Measurements from ENCODE around the gene IMP4.
A peak's percentile ranks its signal among the peaks of the same experiment; 100 is the strongest.

Gene IMP4, protein sequence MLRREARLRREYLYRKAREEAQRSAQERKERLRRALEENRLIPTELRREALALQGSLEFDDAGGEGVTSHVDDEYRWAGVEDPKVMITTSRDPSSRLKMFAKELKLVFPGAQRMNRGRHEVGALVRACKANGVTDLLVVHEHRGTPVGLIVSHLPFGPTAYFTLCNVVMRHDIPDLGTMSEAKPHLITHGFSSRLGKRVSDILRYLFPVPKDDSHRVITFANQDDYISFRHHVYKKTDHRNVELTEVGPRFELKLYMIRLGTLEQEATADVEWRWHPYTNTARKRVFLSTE

GRCh38 chr2:130342533-130343275, at the start of gene IMP4:
TSS of gene IMP4 (plus strand) at chr2:130342897. CDS start at chr2:130342933, 36 bp downstream.
- H3K4me3 ChIP-seq (ENCODE audit: low read length): peak within 1 kb of the TSS; percentile 74
- TF ChIP-seq, protein P1, sequence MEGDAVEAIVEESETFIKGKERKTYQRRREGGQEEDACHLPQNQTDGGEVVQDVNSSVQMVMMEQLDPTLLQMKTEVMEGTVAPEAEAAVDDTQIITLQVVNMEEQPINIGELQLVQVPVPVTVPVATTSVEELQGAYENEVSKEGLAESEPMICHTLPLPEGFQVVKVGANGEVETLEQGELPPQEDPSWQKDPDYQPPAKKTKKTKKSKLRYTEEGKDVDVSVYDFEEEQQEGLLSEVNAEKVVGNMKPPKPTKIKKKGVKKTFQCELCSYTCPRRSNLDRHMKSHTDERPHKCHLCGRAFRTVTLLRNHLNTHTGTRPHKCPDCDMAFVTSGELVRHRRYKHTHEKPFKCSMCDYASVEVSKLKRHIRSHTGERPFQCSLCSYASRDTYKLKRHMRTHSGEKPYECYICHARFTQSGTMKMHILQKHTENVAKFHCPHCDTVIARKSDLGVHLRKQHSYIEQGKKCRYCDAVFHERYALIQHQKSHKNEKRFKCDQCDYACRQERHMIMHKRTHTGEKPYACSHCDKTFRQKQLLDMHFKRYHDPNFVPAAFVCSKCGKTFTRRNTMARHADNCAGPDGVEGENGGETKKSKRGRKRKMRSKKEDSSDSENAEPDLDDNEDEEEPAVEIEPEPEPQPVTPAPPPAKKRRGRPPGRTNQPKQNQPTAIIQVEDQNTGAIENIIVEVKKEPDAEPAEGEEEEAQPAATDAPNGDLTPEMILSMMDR (conservative IDR thresholded peaks at IDR 0.05; ENCODE audit: low read depth, low read length): peak; percentile 43
- peak; percentile 99 for DNase-seq (ENCODE audit: low read depth)

DNA sequence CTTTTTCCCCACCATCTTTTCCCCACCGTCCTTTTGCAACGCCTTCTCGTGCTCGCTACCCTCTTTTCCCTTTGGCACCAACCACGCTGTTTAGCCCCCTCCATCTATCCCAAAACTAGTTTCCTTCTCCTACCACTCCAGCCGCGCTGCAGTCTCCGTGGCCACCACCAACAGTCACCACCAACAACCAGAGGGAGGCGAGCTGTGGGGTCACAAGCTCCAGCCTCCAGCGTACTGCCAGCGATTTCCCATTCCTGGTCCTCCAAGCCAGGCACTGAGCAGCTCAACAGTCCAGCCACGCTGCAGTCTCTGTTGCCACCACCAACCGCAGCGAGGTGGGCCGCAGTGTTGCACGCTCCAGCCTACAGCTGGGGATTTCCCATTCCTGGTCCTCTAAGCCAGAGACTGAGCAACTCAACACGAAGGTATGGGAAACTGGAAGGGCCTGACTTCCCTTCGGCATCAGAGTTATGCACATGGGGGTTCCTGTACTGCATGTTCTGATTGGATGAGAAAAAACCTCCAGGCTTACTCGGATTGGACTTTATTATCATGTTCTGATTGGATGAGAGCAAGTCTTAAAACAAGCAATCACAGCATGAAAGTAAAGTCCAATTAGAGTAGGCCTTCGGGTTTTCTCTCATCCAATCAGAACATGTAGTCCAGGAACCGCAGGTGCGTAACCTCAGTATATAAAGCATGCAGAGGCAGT, 42.3 kb upstream of the IMP4 start:
- H3K4me3 ChIP-seq (ENCODE audit: low read length): no peak overlapping the region
- TF ChIP-seq, protein P1 (conservative IDR thresholded peaks at IDR 0.05; ENCODE audit: low read depth, low read length): no peak
- DNase-seq (ENCODE audit: low read depth): no peak

- no peak overlapping the region for H3K4me3 ChIP-seq (ENCODE audit: low read length)
- TF ChIP-seq, protein P1 (conservative IDR thresholded peaks at IDR 0.05; ENCODE audit: low read depth, low read length): no peak
- no peak for DNase-seq (ENCODE audit: low read depth)
Measured at GRCh38 chr2:130300970-130301348, 41.7 kb upstream of the IMP4 start.

GRCh38 chr2:130302164-130302886, 40.4 kb upstream of the IMP4 start:
- TF ChIP-seq, protein P1 (conservative IDR thresholded peaks at IDR 0.05; ENCODE audit: low read depth, low read length): no peak
- DNase-seq (ENCODE audit: low read depth): no peak
- no peak overlapping the region for H3K4me3 ChIP-seq (ENCODE audit: low read length)

DNA sequence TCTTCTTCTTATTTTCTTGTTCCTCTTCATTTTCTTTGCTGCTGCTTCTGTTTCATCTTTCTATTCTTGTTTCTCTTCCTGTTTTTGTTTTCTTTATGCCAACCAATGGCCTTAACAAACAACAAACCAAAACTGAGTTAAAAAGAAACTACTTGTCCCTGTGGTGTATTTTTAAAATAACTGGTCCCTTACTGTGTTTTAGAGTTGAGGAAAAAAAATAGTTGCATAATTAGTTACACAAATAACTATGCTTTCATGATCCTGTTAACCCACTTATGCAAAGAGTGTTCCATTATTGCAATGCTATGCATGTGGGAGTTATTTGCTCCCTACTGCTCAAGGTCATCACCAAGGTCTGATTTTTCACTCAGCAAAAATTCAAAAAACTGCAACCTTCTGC, 39.5 kb upstream of the IMP4 start:
- no peak for DNase-seq (ENCODE audit: low read depth)
- TF ChIP-seq, protein P1 (conservative IDR thresholded peaks at IDR 0.05; ENCODE audit: low read depth, low read length): no peak
- H3K4me3 ChIP-seq (ENCODE audit: low read length): no peak overlapping the region

GRCh38 chr2:130304726-130305125, 38.0 kb upstream of the IMP4 start:
- H3K4me3 ChIP-seq (ENCODE audit: low read length): no peak overlapping the region
- TF ChIP-seq, protein P1 (conservative IDR thresholded peaks at IDR 0.05; ENCODE audit: low read depth, low read length): no peak
- DNase-seq (ENCODE audit: low read depth): no peak

All from retinal pigment epithelial cell (primary cell).